ENCODE measurements around the gene CUX1.
"Not testable (repeated sequence)": the region's sequence is repeated elsewhere in the genome, so short reads cannot be mapped to it uniquely, and the experiment has no call there.

CUX1 gene

DNA sequence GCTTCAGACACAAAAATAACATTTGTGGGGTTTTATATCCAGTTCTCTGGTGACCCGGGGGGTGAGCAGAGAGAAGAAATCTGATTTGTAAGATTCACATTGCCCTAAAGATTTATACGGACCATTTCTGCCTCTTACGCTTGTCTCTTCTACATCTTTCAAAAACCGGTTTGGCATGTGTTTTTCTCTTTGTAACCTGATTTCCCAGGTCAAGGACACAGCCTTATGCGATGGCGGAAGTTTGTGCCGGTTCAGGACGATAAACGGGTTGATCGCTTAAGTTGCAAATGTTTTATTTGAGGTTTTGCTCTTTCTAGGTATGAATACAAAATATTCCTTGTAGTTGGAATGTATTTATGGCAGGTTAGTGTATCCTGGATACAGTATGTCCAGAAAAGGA lies 407.6 kb downstream of the CUX1 start:
- TF ChIP-seq POLR2A (IDR thresholded peaks at IDR 0.05; ENCODE audit: low read depth, low read length) (no peak), POLR2AphosphoS5 (IDR thresholded peaks at IDR 0.05; ENCODE audit: low read depth, low read length) (no peak), TAF1 (IDR thresholded peaks at IDR 0.05; ENCODE audit: borderline replicate concordance, low read depth, low read length) (no peak)
- FAIRE-seq (no peak), DNase-seq (ENCODE audit: insufficient read length) (no peak)

DNA sequence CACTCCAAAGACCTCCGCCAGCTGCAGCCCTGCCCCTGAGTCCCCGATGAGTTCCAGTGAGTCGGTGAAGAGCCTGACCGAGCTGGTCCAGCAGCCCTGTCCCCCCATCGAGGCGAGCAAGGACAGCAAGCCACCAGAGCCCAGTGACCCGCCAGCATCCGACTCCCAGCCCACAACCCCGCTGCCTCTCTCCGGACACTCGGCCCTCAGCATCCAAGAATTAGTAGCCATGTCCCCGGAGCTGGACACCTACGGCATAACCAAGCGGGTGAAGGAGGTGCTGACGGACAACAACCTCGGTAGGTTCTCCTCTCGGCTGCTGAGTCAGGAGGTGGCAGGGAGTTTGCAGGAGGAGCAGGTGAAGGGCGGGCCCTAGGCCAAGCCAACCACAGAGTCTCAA lies 409.9 kb downstream of the CUX1 start:
- DNase-seq (ENCODE audit: insufficient read length) (no peak), FAIRE-seq (no peak)
- TF ChIP-seq POLR2A (IDR thresholded peaks at IDR 0.05; ENCODE audit: low read depth, low read length) (no peak), POLR2AphosphoS5 (IDR thresholded peaks at IDR 0.05; ENCODE audit: low read depth, low read length) (no peak), TAF1 (IDR thresholded peaks at IDR 0.05; ENCODE audit: borderline replicate concordance, low read depth, low read length) (no peak)

DNA sequence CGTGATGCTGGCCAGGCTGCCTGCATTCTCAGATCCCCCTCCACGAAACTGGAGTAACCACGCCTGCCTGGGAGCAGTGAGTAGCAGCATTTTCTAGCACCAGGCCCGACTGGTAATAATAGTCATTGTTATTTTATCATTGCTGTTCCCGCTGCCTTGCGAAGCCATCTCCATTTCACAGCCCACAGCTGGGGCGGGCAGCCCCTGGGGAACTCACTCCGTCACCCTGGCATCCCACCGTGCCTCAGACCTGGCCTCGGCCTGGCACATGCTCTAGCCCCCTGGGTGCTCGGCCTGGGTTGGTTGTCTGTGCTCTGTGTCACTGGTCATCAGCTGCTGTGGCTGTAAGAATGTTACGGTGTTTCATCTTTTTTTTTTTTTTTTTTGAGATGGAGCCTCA lies 411.5 kb downstream of the CUX1 start:
- no peak for FAIRE-seq
- TF ChIP-seq TAF1 (IDR thresholded peaks at IDR 0.05; ENCODE audit: borderline replicate concordance, low read depth, low read length): no peak
- no peak for TF ChIP-seq POLR2A (IDR thresholded peaks at IDR 0.05; ENCODE audit: low read depth, low read length)
- TF ChIP-seq POLR2AphosphoS5 (IDR thresholded peaks at IDR 0.05; ENCODE audit: low read depth, low read length): no peak
- DNase-seq (ENCODE audit: insufficient read length): no peak

DNA sequence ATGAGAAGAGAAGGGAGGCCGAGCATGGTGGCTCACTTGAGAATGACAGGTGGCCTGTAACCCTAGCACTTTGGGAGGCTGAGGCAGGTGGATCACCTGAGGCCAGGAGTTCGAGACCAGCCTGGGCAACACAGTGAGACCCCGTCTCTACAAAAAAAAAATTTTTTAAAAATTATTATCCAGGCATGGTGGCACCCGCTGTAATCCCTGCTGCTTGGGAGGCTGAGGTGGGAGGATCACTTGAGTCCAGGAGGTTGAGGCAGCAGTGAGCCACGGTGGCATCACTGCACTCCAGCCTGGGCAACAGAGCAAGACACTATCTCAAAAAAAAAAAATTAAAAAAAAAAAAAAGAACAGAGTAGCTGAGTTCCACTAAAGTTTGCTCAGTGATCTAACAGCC lies 412.7 kb downstream of the CUX1 start:
- DNase-seq (ENCODE audit: insufficient read length); FAIRE-seq: not testable (repeated sequence)

DNA sequence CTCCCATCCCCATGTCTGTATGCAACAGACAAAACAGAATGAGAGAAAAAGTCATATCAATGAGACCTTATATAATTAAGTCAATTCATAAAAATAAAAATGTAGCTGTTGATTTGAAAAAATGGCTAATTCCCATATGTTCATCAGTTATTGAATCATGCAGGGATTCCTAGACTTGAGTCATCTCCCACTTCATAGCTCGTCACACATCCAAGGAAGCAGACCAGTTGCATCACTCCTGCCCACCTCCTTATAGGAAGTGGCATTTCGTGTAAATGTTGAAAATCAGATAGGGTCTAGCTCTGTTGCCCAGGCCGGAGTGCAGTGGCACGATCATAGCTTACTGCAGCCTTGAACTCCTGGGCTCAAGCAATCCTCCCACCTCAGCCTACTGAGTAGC lies 413.2 kb downstream of the CUX1 start:
- TF ChIP-seq POLR2A (IDR thresholded peaks at IDR 0.05; ENCODE audit: low read depth, low read length): no peak
- no peak for TF ChIP-seq POLR2AphosphoS5 (IDR thresholded peaks at IDR 0.05; ENCODE audit: low read depth, low read length)
- FAIRE-seq (no peak), DNase-seq (ENCODE audit: insufficient read length) (no peak)

DNA sequence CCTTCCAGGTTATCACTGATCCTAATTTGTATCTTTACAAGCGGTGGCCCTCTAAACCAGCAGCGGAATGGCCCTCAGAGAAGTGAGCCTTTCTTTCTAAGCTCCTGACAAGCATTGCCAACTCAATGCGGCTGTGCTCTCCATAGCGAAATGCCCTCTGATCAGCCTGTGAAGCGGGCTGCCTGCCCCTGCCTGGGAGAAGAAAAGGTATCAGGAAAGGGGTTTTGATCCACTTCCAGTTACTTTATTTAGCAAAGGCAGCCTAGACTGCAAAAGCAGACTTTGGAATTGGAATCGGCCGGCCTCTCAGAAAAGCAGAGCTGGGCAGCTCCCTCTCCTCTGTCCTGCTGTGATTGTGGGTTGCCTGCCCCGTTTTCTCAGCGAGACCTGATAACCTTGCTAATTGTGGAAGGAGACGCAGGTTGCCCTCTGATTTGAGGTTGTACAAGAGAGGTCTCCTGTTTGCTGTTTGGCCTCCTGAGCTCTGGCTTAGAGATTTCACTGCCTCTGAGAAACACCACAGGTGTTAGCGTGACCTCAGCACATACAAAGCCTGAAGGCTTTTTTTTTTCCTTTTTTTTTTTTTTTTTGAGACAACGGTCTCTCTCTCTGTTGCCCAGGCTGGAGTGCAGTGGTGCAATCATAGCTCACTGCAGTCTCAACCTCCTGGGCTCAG lies 415.3 kb downstream of the CUX1 start:
- FAIRE-seq: no peak
- TF ChIP-seq POLR2AphosphoS5 (IDR thresholded peaks at IDR 0.05; ENCODE audit: low read depth, low read length): no peak
- no peak for TF ChIP-seq POLR2A (IDR thresholded peaks at IDR 0.05; ENCODE audit: low read depth, low read length)
- TF ChIP-seq TAF1 (IDR thresholded peaks at IDR 0.05; ENCODE audit: borderline replicate concordance, low read depth, low read length): no peak
- DNase-seq (ENCODE audit: insufficient read length): no peak

DNA sequence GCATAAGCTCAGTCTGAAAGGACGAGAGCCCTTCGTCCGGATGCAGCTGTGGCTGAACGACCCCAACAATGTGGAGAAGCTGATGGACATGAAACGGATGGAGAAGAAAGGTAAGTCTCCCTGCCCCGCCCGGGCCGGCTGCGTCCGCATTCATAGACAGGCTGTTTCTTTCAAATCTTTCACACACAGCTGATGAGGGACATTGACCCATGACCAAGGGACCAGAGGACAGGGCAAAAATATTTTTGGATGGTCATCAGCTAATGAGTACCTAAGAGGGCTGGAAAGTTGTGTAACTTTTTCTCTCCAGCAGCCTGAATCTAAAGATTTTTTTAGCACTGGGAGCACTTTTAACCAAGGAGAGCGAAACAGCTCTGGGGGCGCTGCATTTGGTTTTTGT lies 416.7 kb downstream of the CUX1 start:
- no peak for FAIRE-seq
- TF ChIP-seq POLR2A (IDR thresholded peaks at IDR 0.05; ENCODE audit: low read depth, low read length) (no peak), POLR2AphosphoS5 (IDR thresholded peaks at IDR 0.05; ENCODE audit: low read depth, low read length) (no peak), TAF1 (IDR thresholded peaks at IDR 0.05; ENCODE audit: borderline replicate concordance, low read depth, low read length) (no peak)
- DNase-seq (ENCODE audit: insufficient read length): no peak

DNA sequence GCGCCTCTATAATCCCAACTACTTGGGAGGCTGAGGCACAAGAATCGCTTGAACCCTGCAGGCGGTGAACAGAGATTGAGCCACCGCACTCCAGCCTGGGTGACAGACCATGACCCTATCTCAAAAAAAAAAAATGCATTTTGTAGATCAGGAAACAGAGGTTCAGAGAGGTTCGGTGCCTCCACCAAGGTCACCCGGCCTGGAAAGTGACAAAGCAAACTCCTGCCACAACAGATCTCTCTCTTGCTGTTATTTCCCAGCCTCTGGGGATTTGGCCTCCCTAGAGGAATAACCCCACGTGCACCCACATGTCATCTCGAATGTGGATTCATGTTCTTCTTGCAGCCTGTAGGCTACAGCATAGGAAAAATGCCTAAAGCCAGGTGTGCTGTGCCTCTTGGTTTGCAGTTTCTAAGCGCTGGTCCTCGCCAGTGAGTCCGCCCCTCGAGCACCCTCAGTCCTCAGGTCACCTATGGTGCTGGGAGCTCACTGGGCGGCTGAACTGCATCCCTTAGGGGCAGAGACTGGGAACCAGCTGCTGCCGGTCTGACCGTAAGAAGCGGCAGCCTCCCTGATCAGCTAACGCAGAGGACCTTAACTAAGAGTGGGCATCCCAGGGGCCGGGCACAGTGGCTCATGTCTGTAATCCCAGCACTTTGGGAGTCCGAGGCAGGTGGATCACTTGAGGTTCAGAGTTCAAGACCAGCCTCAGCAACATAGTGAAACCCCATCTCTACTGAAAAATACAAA lies 417.6 kb downstream of the CUX1 start:
- no peak for FAIRE-seq
- DNase-seq (ENCODE audit: insufficient read length): no peak
- no peak for TF ChIP-seq POLR2AphosphoS5 (IDR thresholded peaks at IDR 0.05; ENCODE audit: low read depth, low read length)
- no peak for TF ChIP-seq POLR2A (IDR thresholded peaks at IDR 0.05; ENCODE audit: low read depth, low read length)
- TF ChIP-seq TAF1 (IDR thresholded peaks at IDR 0.05; ENCODE audit: borderline replicate concordance, low read depth, low read length): no peak

DNA sequence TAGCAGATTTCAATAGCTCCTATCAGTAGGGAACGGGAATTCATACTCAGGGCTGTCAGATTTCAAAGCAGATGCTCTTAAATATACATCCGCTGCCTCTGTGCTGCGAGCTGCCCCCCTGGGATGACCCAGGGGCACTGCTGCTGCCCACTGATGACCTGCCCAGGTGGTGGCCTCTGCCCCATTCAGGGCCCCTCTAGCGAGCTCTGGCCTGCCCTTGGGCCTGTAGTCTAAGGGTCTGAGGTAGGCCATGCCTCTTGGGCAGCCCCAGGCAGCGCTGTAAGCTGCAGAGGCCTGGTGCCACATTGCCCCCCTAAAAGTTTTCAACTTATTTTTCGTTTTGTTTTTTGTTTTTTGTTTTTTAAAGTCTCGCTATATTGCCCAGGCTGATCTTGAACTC lies 418.7 kb downstream of the CUX1 start:
- DNase-seq (ENCODE audit: insufficient read length) (no peak), FAIRE-seq (no peak)
- TF ChIP-seq POLR2AphosphoS5 (IDR thresholded peaks at IDR 0.05; ENCODE audit: low read depth, low read length): no peak
- no peak for TF ChIP-seq TAF1 (IDR thresholded peaks at IDR 0.05; ENCODE audit: borderline replicate concordance, low read depth, low read length)
- no peak for TF ChIP-seq POLR2A (IDR thresholded peaks at IDR 0.05; ENCODE audit: low read depth, low read length)

DNA sequence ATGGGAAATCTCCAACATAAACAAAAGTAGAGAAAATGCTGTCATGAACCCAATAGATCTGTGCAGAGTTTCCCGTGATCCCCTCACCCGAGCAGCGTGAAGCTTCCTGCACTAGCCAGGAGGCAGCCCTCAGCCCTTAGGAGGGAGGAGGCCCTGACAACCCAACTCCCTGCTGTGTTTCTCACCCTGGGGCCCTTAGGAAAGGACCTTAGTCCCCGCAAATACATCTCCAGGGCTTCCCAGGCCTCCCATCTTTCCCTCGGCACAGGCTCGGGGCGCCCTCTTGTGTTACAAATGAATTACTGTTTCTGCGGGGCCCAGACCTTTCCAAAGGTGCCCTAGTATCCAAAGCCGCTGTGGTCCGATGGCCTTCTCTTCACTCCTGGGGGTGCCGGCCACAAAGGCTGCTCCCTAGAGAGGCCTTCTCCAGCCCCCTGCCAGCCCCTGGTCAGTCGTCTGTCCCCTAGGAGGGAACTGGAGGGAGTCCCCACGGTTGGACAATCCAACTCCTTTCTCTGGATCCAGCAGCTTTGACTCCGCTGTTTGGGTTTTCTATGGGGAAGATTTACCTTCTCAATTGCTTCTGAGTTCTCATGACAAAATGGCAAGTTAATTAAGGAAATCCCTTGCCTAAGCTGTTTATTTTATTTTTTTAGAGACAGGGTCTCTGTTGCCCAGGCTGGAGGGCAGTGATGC lies 419.3 kb downstream of the CUX1 start:
- FAIRE-seq (peak; percentile 79), DNase-seq (ENCODE audit: insufficient read length) (peak; percentile 82)
- TF ChIP-seq POLR2AphosphoS5 (IDR thresholded peaks at IDR 0.05; ENCODE audit: low read depth, low read length): no peak
- TF ChIP-seq POLR2A (IDR thresholded peaks at IDR 0.05; ENCODE audit: low read depth, low read length): no peak
- no peak for TF ChIP-seq TAF1 (IDR thresholded peaks at IDR 0.05; ENCODE audit: borderline replicate concordance, low read depth, low read length)

DNA sequence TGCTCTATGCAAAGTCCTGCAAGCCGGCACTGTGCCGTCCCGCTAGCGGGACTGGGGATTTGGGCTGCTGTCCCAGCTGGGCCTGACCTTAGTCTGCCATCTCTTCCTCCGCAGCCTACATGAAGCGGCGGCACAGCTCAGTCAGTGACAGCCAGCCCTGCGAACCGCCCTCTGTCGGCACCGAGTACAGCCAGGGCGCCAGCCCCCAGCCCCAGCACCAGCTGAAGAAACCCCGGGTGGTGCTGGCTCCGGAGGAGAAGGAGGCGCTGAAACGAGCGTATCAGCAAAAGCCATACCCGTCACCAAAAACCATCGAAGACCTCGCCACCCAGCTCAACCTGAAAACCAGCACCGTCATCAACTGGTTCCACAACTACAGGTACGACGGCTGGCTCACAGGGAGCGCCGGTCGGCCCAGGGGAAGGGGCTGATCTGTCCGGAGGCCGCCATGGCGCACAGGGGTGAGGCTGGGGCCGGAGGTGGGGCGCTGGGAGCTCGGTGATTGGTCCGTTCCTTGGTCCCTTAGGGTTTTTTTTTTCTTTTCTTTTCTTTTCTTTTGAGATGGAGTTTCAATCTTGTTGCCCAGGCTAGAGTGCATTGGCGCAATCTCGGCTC lies 421.9 kb downstream of the CUX1 start:
- no peak for DNase-seq (ENCODE audit: insufficient read length)
- no peak for FAIRE-seq
- TF ChIP-seq TAF1 (IDR thresholded peaks at IDR 0.05; ENCODE audit: borderline replicate concordance, low read depth, low read length) (no peak), POLR2A (IDR thresholded peaks at IDR 0.05; ENCODE audit: low read depth, low read length) (no peak), POLR2AphosphoS5 (IDR thresholded peaks at IDR 0.05; ENCODE audit: low read depth, low read length) (no peak)

Data from GM12892 (cell line).